Nephron (organoid): ENCODE data around the gene ATP9B.
A peak's percentile ranks its signal among the peaks of the same experiment; 100 is the strongest.

Source experiments
- H3K27ac Mint-ChIP-seq, 3 experiments: 2 replicates each; pipeline ENCODE4 v1.8.0; 2020; ENCODE audit warnings: mixed read lengths in 3 of 3, mild to moderate bottlenecking in 2 of 3, moderate library complexity in 1 of 3
- H3K27me3 Mint-ChIP-seq: 2 replicates; pipeline ENCODE4 v1.8.0; 2021; ENCODE audit warnings: low read depth, mild to moderate bottlenecking, moderate library complexity, mixed read lengths
- H3K36me3 Mint-ChIP-seq: 2 replicates; pipeline ENCODE4 v1.8.0; 2020; ENCODE audit warnings: low read depth, mixed read lengths
- H3K4me1 Mint-ChIP-seq: 2 replicates; pipeline ENCODE4 v1.8.0; 2020; ENCODE audit warnings: mixed read lengths
- H3K4me3 Mint-ChIP-seq, 3 experiments: 2 replicates each; pipeline ENCODE4 v1.8.0; 2020; ENCODE audit warnings: mild to moderate bottlenecking in 3 of 3, mixed read lengths in 3 of 3, moderate library complexity in 2 of 3
- H3K9me3 Mint-ChIP-seq: 2 replicates; pipeline ENCODE4 v1.8.0; 2020; ENCODE audit warnings: mixed read lengths
- TF ChIP-seq, protein P1 (sequence below), 3 experiments: fragments of 200-600 bp; sonication (generic); IDR thresholded peaks; one replicate each; pipeline ENCODE4 v1.5.0; 2021; ENCODE audit warnings: antibody characterized with exemption in 3 of 3; ENCODE audit not compliant: unreplicated experiment in 3 of 3

ATP9B gene

DNA sequence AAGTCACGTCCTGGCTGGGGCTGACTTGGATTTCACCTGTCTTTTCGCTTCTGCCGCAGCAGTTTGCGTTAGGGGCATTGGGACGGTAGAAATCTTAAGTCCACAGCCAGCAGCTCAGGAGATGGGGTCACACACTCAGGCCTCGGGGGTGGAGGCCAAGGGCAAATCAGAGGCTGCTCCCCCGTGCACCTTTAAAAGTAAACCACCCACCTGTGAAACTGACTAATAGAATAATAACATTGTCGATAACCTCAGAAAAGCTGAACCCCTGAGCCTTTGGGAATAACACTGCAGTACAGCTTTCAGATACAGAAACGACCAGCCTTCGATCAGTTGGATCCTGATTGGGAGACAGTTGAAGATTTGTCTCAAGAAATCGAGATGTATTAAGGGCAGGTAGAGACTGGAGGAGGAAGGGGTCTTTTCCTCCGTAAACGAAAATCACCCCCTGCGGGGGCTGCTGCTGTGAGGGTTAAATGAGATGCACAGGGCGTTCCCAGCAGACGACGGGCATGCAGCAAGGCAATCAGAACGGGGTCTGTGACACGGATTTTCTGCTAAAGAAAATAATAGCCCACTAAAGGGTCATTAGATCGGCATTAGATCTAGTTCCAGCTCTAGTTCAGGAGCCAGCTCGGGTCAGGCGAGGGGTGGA, 310.2 kb downstream of the ATP9B start:
- TF ChIP-seq, protein P1, sequence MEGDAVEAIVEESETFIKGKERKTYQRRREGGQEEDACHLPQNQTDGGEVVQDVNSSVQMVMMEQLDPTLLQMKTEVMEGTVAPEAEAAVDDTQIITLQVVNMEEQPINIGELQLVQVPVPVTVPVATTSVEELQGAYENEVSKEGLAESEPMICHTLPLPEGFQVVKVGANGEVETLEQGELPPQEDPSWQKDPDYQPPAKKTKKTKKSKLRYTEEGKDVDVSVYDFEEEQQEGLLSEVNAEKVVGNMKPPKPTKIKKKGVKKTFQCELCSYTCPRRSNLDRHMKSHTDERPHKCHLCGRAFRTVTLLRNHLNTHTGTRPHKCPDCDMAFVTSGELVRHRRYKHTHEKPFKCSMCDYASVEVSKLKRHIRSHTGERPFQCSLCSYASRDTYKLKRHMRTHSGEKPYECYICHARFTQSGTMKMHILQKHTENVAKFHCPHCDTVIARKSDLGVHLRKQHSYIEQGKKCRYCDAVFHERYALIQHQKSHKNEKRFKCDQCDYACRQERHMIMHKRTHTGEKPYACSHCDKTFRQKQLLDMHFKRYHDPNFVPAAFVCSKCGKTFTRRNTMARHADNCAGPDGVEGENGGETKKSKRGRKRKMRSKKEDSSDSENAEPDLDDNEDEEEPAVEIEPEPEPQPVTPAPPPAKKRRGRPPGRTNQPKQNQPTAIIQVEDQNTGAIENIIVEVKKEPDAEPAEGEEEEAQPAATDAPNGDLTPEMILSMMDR (IDR thresholded peaks at IDR 0.05; ENCODE audit: unreplicated experiment in 3 of 3): peak in 2 of 3 experiments; percentile 6 to 7
- Mint-ChIP-seq H3K9me3 (no peaks in the 10 kb centered on the region), H3K27ac (no peak overlapping the region), H3K36me3 (peaks cover 26% of the 10 kb centered on the region), H3K4me1 (peaks cover 18% of the 10 kb centered on the region), H3K27me3 (peaks cover 3% of the 10 kb centered on the region), H3K4me3 (no peak overlapping the region)

- Mint-ChIP-seq H3K36me3 (peaks cover 19% of the 10 kb centered on the region), H3K9me3 (no peaks in the 10 kb centered on the region), H3K4me1 (peaks cover 21% of the 10 kb centered on the region)
These were observed 311.0 kb downstream of the ATP9B start for GRCh38 chr18:79379931-79380815.

DNA sequence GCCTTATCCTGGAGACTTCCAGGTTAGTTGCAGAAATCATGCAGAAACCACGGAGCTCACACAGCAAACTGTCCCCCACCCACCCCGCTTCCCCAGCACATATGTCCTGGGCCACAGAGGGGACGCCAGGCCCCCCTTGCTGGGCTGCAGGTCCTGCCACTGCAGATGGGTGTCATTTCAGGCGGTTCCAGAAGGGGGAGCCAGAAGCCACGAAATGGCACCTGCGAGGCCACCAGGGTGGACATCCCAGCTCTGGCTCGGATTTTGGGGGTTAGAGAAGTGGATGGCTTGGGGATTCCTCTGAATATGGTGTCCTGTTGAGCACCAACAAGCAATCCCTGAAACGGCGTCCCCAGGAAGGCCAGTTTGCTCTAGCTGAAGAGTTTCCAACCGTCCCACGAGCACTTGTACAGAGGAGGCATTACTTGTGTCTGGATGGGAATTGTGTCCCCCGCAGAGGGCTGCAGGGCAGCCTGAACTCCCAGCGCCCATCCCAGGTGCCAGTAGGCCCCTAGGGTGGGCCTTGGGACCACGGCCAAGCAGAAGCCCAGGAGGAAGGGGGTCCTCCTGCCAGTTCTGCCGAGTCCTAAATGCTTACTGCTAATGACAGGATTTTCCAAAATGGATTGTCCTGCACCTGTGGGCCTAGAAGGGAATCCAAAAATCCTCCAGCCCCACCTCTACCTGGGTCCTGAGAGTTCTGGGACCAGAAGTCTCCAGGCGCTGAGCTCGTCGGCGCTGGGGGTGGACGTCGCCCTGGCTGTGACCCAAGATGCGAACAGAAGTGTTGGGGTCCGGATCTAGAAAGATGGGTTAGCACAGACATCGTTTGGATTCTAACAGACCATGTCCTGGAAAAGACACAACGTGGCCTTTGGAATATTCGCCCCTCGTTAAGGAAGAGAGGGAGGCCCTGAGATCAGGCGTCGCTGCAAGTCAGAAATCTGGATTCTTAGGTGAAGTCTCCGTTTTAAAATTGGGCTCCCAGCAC, 311.9 kb downstream of the ATP9B start:
- TF ChIP-seq, protein P1 (IDR thresholded peaks at IDR 0.05; ENCODE audit: unreplicated experiment in 3 of 3): peak; percentile 78 to 83 (median 79)
- Mint-ChIP-seq H3K9me3 (no peaks in the 10 kb centered on the region), H3K36me3 (peaks cover 14% of the 10 kb centered on the region), H3K27me3 (peaks cover 8% of the 10 kb centered on the region), H3K4me1 (peaks cover 21% of the 10 kb centered on the region), H3K4me3 (no peak overlapping the region), H3K27ac (no peak overlapping the region)

More at GRCh38 chr18:79379931-79380815, 311.0 kb downstream of the ATP9B start:
- TF ChIP-seq, protein P1 (IDR thresholded peaks at IDR 0.05; ENCODE audit: unreplicated experiment in 3 of 3): no peak
- Mint-ChIP-seq H3K27me3 (peaks cover 5% of the 10 kb centered on the region), H3K4me3 (no peak overlapping the region), H3K27ac (no peak overlapping the region)

DNA sequence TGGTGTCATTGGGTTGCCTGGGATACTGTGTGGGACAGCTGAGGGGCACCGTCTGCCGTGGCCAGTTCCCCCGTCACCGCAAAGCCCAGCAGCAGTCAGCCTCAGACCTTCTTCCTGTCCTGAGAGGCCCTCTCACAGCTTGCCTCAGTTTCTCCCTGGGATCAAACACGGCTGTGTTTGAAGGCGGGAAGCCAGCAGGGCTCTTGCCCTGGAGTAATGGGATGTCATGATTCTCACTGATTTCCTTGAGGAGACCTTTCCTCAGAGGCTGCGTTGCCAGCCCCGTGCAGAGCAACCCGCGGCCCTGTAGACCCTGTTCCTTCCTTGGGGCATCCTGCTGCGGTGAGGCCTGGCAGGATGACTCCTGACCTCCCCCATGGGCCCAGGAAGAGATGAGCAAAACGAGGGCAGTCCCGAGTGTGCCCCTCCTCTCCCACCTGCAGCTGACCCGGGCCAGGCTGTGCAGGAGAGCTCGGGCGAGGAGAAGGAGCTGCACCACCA, 312.7 kb downstream of the ATP9B start:
- TF ChIP-seq, protein P1 (IDR thresholded peaks at IDR 0.05; ENCODE audit: unreplicated experiment in 3 of 3): no peak
- H3K36me3 Mint-ChIP-seq: peaks cover 10% of the 10 kb centered on the region
- H3K27ac Mint-ChIP-seq: no peak overlapping the region
- H3K27me3 Mint-ChIP-seq: peaks cover 14% of the 10 kb centered on the region
- H3K4me3 Mint-ChIP-seq: no peak overlapping the region
- no peaks in the 10 kb centered on the region for H3K9me3 Mint-ChIP-seq
- H3K4me1 Mint-ChIP-seq: peaks cover 21% of the 10 kb centered on the region

- H3K4me3 Mint-ChIP-seq: no peak overlapping the region
- H3K27me3 Mint-ChIP-seq: peaks cover 15% of the 10 kb centered on the region
- no peaks in the 10 kb centered on the region for H3K9me3 Mint-ChIP-seq
- peaks cover 27% of the 10 kb centered on the region for H3K4me1 Mint-ChIP-seq
- peaks cover 10% of the 10 kb centered on the region for H3K36me3 Mint-ChIP-seq
- TF ChIP-seq, protein P1 (IDR thresholded peaks at IDR 0.05; ENCODE audit: unreplicated experiment in 3 of 3): no peak
- no peak overlapping the region for H3K27ac Mint-ChIP-seq
These were observed 313.6 kb downstream of the ATP9B start for GRCh38 chr18:79382681-79383387.
